Dermis blood vessel endothelial cell (primary cell): Measurements from ENCODE around the gene WDR54. TPM values are rescaled to one million over a fixed set of nuclear protein-coding genes. Genes with fewer than 3 reads are reported as not detected.
"Not testable (repeated sequence)": the region's sequence is repeated elsewhere in the genome, so short reads cannot be mapped to it uniquely, and the experiment has no call there.

Experiments
- DNase-seq: peaks from one replicate; pipeline ENCODE4 v3.0.0; 2010
- total RNA-seq: library from RNA; depleted of rRNA; stranded (reverse); fragments of >200 nt; gene quantifications from 2 replicates; pipeline ENCODE4 v1.2.3, GENCODE V29; 2014

The WDR54 gene
- total RNA-seq, 1 donor from 2014 or later, result 23.3 TPM

DNA sequence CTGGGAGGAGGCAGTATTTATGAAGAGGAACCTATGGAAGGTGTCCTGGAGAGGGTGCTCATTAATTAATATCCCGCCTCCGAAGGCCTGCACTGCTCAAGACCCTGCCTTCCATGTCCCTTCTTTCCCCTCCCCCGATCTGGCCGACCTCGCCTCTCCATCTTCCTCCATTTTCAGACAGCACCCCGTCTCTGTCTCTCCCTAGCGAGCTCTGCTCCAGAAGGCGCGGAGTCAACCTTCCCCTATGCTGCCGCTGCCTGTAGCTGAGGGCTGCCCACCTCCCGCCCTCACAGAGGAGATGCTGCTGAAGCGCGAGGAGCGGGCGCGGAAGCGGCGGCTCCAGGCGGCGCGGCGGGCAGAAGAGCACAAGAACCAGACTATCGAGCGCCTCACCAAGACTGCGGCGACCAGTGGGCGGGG, 35.6 kb downstream of the WDR54 start:
- DNase-seq, result no peak

DNA sequence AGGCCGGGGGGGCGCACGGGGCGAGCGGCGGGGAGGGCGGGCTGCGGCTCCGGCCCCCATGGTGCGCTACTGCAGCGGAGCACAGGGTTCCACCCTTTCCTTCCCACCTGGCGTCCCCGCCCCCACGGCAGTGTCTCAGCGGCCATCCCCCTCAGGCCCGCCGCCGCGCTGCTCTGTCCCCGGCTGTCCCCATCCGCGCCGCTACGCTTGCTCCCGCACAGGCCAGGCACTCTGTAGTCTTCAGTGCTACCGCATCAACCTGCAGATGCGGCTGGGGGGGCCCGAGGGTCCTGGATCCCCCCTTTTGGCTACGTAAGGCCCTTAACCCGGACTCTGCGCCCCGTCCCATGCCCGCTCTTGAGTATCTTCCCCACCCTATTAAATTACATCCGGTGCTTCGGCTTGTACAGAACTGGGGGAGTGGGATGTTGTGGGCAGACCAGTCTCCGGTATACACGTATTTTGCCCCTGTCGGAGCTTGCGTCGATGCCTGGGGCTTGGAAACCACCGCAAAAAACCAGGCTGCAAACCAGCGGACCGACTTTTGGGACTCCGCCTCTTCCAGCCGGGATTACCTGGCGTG, 36.1 kb downstream of the WDR54 start:
- DNase-seq, result peak; percentile 58

DNA sequence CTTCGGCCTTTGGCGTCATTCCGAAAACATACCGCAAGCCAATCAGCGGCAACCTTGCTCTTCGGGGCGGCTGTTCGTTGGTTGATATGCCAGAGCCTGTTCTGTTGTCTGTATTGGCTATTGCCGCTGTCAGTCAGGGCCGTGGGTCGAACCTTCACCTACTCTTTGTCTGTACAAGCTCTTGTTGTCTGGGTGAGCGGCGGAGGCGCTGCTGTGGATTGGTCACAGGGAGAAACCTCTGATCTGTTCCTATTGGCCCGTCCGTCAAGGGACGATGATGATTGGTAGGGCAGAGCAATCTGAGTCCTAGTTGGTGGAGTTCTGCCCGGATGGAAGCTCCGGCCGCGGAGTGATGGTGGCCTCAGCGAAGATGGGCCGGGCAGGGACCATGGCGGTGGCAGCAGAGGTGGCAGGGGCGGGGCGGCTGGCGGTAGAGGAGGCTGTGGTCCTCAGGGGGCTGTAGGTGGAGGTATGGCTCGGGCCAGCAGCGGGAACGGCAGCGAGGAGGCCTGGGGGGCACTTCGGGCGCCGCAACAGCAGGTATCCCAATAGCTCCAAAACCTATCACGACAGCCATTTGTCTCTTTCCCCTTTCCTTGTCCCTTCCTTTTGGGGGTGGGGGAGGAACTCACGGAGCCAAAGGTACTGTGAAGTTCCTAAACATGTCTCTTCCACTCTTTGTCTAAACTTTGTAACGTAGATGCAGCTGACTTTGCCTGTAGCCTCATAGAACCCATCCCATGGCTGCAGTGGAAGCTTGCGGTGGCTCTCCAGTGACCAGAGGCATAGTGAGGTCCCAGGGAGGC, 36.8 kb downstream of the WDR54 start, which contains the start of gene WBP1:
TSS of gene WBP1 (plus strand) at position 307 of the 806 bp plus-strand sequence. CDS start at position 472, 165 bp downstream.
- peak; percentile 100 for DNase-seq

DNA sequence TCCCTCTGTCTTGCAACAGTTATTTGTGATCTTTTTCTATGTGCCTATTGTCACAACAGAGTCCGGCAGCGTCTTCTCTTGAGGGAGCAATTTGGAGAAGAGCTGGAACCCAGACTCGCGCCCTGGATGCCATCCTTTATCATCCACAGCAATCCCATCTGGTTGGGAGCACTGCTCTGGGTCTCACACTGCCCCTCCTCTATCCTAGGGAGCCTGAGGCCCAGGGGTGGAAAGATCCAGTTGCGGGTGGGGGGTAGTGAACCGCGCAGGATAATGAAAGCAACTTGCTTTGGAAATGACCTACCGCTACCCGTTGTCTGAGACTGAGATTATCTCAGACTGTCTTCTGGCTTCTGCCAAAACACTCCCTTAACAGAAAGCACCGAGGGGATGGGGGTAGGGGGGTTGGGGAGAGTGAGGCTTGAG, 37.4 kb downstream of the WDR54 start:
- no peak for DNase-seq

DNA sequence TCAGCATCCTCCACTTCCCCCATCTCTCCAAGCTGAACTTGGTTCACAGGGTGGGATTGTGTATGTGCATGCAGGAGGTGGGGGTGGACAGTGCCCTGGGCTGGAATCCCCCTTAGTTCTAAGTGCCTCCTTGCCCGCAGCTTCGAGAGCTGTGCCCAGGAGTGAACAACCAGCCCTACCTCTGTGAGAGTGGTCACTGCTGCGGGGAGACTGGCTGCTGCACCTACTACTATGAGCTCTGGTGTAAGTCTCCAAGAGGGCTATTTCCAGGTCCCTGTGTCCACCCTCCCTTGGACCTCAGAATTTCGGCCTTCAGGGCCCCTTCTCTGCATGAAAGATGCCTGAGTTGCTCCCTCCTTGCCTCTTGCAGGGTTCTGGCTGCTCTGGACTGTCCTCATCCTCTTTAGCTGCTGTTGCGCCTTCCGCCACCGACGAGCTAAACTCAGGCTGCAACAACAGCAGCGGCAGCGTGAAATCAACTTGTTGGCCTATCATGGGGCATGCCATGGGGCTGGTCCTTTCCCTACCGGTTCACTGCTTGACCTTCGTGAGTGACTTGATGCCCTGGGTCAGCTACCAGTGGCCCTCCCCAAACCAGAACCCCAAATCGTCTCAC, 38.1 kb downstream of the WDR54 start:
- not testable (repeated sequence) for DNase-seq

DNA sequence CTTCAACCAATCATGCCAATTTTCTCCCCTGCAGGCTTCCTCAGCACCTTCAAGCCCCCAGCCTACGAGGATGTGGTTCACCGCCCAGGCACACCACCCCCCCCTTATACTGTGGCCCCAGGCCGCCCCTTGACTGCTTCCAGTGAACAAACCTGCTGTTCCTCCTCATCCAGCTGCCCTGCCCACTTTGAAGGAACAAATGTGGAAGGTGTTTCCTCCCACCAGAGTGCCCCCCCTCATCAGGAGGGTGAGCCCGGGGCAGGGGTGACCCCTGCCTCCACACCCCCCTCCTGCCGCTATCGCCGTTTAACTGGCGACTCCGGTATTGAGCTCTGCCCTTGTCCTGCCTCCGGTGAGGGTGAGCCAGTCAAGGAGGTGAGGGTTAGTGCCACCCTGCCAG, 38.7 kb downstream of the WDR54 start:
- DNase-seq, result not testable (repeated sequence)

DNA sequence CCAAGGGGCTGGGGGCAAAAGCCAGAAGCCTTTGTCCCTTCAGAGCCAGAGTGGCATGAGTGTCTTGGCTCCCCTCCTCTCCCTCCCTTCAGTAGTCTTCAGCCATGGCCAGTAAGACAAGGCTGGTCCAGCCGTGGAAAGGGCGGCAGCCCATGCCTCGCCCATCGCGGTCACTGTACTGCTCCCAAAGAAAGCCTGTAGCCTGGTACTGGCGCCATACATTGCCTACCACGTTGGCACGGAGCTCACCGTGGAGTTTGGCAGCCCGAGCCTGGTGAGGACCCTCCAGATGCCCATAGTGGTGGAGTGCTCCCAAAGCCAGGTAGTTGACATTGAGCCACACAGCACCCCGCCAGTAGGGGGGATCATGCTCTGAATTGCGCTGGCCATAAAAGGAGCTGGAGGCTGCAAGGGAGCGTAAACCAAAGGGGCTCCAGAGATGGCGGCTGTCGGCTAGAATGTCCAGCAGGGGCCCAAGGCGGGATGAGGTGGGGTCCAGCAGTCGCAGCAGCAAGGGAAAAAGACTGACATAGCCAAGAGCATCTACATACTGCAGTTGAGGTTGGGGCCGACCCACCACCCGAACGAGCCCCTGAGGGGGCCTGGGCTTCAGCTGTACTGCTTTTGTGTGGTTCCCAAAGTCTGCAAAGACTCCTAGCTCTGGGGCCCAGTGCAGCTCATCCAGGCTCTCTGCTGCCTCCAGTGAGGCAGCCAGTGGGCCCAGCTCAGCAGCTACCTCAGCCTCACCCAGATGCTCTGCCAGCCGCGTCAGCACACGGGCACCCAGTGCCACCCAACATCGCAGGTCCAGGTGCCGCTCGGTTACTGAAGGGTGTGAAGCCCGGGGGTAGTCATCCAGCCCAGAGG, 39.9 kb downstream of the WDR54 start:
- no peak for DNase-seq

DNA sequence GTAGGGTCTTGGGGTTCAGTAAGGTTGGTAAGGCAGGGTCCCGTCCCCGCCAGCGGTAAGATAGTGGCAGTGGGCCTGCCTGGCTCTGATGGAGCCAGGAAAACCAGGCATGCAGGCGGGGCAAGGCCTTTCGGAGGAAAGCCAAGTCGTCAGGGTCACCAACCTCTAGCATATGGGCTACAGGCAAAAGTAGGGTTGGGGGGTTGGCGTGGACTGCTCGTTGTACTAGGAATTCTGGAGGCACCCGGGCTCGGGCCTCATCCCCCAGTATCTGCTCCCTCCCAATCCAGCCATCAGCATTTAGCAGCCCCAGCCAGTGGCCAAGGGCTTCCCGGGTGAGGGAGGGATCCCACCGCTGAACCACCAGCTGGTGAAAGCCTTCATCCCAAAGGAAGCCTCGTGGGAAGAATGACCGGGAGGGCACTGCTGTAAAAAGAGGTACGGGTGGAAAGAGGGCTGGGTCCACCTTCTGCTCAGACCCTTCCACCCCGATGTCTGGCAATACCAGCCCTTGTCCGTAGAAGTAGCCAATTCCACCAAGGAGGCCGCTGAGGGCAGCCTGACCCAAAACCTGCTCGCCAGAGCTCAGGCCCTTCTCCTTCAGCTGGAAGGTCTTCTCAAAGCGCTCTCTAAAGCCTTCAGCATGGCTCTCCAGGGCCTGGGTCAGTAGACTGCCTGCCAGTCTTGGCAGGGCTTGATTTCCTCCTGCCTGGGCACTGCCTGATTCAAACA, 40.7 kb downstream of the WDR54 start:
- DNase-seq, result no peak

DNA sequence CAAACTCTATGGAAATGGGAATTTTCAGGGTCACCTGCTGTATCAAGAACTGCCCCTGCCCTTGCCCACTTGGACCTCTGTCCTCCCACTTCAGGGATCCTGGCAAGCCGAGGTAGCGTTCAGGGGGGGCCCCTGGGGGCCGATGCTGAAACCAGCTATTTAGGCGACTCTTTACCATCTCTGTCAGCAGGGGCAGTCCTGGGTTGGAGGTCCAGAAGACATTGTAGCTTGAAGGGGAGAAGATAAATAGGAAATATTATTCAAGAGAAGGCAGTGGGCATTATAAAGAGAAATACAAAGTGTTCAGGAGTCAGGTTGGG, 41.2 kb downstream of the WDR54 start:
- DNase-seq, result no peak

DNA sequence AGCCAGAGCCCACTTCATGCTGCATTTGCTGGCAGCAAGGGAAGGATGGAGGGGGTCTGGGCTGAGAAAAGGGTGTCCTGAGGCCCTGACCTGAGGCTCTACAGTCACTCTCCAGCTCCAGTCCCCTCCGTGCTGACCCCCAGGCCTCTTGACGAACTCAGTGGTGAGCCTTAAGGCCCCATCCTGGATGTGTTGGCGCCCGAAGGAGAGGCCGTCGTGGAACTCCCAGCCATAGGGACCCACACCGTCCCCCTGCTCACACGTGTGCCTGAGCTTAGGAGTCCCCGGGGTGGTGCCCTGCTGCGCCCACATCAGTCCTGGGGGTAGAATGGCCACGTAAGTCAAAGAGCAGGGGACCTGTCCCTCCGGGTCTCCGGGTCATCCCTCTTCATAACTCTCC, 42.9 kb downstream of the WDR54 start:
- peak; percentile 30 for DNase-seq

DNA sequence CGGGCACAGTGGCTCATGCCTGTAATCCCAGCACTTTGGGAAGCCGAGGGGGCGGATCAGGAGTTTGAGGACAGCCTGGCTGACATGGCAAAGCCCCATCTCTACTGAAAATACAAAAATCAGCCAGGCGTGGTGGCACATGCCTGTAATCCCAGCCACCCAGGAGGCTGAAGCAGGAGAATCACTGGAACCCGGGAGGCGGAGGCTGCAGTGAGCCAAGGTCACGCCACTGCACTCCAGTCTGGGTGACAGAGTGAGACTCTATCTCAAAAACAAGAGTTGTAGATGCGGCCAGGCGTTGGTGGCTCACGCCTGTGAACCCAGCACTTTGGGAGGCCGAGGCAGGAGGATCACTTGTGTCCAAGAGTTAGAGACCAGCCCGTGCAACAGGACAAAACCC, 49.2 kb downstream of the WDR54 start:
- not testable (repeated sequence) for DNase-seq

DNA sequence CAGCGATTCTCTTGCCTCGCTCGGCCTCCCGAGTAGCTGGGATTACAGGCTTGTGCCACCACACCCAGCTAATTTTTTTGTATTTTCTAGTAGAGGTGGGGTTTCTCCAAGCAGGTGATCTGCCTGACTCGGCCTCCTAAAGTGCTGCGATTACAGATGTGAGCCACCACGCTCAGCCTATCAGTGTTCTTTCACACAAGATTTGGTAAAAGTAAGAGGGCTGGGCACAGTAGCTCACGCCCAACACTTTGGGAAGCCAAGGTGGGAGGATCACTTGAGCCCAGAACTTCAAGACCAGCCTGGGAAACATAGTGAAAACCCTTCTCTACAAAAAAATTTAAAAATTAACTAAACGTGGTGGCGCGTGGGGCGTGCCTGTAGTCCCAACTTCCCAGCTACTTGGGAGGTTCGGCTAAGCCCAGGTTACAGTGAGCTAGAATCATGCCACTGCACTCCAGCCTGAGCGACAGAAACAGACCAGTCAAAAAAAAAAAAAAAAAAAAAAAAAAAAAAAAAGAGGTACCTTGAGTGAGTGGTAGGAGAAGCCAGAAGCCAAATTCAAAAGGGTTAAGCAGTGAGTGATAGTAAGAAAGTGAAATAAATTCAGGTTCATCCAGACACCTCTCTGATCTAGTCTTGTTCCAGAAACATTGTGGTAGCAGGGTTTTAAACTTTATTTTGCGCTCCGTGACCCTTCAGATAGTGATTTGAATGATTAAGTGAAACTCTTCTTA, 50.0 kb downstream of the WDR54 start:
- no peak for DNase-seq

DNA sequence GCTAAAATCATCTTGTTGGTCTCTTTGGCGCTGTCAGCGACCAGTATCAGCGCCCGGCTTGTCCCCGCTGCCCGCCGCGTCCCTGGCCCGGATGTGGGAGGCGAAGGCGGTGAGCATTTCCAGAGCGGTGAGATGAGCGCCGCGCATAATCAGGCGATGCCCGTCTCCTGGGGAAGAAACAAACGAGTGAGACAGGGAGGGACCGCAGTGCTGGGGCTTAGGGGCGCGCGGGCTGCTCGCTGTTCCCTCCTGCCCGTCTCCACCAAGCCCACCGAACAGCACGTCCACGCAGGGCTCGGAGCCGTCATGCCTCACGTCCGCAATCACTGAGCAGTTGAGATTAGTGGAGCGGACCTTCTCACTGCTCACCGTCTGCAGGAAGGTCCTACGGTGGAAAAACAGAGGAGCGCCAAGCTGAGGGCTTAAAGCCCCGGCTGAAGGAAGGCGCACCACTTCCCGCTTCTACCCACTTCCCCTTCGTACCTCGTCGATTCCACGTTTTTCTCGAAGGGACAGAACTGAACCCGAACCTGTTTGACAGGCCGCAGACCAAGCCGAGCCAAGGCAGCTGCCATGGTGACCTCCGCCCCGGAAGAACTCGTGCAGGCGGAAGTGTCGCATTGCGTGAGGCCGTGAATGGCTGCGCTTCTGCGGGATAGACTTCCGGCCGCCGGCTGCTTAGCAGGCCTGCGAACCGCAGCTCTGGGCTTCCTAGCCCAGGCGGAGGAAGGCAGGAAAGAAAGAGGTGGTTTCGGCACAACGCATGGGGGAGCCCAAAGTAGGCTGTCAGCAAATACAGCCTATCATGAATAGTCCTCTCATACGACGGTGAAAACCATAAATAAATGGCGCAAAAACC, 50.8 kb downstream of the WDR54 start, which contains the start of gene MRPL53:
TSS of gene MRPL53 (minus strand) at position 595 of the 859 bp plus-strand sequence. CDS start at position 575, 20 bp downstream.
- peak; percentile 96 for DNase-seq

DNA sequence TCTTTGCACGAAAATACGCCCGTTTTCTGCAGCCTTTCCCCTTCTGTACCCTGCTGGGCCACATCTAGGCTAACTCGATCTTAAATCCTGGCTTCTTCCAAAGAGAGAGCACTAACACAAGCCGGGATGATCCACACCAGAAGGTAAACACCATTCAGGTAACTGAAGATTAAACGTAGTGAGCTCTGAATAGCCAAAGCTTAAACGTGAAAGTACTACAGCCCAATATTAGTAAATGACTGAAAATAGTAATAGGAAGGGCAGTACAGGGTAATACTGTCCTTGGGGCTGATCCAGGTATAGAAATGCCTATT, 51.4 kb downstream of the WDR54 start:
- no peak for DNase-seq

DNA sequence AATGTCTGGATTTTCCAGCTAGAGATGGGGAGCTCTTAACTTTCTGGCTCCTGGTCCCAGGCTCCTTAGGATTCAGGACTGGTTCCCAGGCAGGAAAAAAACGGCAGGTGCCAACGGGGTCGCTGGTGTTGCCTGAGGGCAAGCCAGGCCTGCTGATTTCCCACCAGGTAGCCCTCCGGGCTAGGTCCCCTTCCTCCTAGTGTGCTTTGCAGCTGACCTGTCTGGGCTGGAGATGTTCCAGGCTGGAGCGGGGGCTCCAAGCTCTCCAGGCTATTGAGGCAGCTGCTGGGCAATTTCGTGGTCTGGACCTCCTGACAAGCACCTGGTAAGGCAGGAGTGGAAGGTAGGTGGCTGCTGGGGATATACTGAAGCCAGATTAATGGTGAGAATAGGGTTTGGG, 53.0 kb downstream of the WDR54 start:
- no peak for DNase-seq

DNA sequence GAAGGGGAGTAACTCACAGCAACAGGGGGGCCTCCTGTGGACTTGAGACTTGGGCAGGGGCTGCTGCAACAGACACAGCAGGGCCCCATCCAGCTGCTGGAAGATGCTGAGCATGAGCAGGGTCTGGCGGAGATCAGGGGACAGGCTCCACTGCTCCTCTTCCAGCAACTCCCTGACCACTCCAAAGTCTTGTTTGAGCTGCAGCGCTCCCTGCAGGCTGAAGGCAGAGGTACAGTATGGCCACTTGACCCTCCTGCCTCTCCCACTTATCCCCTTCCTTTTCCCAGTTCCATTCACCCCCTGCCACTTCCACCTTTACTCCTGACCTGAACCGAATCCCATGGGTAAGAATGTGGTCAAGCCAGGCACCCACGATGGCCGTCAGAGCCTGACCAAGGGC, 53.4 kb downstream of the WDR54 start:
- peak; percentile 37 for DNase-seq
